LNCAP (cell line): Measurements from ENCODE around the gene TMC1.

Experiments
- TF ChIP-seq, protein P1 (sequence below): fragments of 450-650 bp; IDR thresholded peaks from 2 replicates; pipeline ENCODE4 v1.5.1; 2017; ENCODE audit warnings: mild to moderate bottlenecking

The TMC1 gene

DNA sequence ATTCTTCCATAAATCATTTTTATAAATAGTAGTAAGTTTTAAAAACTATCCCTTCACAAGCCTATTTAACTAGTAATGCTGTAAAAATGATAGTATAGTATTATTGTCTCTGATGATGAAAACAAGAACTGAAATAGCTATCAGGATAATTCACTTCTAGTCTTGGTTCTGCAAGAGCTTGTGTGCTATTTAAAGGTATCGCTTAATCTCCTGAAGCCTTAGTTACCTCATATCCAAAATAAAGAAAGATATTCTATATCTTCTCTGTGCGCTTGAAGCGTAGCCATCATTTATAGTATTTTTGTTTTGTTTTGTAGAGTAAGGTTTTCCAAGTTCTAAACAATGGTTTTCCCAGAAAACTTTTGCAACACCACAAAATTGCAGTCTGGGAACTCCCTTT lies 180.1 kb downstream of the TMC1 start:
- TF ChIP-seq, protein P1, sequence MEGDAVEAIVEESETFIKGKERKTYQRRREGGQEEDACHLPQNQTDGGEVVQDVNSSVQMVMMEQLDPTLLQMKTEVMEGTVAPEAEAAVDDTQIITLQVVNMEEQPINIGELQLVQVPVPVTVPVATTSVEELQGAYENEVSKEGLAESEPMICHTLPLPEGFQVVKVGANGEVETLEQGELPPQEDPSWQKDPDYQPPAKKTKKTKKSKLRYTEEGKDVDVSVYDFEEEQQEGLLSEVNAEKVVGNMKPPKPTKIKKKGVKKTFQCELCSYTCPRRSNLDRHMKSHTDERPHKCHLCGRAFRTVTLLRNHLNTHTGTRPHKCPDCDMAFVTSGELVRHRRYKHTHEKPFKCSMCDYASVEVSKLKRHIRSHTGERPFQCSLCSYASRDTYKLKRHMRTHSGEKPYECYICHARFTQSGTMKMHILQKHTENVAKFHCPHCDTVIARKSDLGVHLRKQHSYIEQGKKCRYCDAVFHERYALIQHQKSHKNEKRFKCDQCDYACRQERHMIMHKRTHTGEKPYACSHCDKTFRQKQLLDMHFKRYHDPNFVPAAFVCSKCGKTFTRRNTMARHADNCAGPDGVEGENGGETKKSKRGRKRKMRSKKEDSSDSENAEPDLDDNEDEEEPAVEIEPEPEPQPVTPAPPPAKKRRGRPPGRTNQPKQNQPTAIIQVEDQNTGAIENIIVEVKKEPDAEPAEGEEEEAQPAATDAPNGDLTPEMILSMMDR, result no peak

DNA sequence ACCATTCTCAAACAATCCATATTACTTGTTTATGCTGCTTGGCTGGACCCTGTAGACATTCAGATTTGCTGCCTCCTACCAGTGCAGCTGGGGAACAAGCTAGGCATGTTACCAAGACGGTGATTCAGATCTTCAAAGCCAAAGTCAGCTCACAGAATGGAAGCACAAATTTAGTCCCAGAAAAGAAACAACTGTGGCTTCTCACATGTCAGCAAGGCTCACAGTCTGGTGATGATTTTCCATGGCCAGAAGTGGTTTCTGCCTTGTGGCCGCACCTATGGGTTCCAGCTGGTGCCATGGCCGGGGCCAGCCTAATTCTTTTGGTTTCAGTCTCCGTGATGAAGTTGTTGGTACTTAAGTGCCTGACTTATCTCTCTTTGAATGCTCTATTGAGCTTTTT lies 182.2 kb downstream of the TMC1 start:
- TF ChIP-seq, protein P1, result no peak

DNA sequence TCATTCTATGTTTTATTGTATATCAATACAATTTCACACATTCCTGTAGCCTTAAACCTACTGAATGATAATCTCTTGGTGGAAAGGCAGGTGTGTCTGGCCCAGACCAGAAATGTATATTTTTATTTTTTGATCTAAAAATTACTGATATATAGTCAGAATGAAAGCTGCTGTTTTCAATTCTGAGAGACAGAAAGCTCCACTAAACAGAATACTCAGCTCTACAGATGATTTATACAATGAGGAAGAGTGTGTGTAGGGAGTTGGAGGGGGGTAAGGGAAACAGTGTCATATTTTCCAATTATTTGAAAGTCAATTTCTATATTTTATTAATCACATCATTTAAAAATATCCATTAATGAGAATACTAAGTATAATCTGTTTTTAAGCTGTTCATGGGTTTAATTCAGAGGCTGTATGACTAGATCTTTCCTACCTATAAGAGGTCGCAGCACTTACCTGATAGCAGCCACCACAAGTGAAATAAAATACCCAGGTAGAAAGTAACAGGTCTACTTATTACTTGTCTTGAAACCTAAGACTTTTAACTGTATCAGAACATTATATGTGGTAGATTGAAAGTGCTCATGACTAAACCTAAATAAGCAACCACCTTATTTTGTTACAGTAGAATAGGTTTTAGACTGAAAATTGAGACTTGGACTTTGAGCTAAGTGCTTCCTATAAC lies 183.4 kb downstream of the TMC1 start:
- TF ChIP-seq, protein P1, result no peak

DNA sequence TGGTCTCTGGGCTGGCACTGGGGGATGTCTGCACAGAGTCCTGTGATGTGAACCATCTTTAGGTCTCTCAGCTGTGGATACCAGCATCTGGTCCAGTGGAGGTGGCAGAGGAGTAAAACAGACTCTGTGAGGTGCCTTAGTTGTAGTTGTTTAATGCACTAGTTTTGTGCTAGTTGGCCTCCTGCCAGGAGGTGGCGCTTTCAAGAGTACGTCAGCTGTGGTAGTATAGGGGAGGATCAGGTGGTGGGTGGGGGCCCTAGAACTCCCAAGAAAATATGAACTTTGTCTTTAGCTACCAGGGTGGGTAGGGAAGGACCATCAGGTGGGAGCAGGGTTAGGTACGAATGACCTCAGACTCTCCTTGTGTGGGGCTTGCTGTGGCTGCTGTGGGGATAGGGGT lies 197.1 kb downstream of the TMC1 start:
- TF ChIP-seq, protein P1, result no peak

DNA sequence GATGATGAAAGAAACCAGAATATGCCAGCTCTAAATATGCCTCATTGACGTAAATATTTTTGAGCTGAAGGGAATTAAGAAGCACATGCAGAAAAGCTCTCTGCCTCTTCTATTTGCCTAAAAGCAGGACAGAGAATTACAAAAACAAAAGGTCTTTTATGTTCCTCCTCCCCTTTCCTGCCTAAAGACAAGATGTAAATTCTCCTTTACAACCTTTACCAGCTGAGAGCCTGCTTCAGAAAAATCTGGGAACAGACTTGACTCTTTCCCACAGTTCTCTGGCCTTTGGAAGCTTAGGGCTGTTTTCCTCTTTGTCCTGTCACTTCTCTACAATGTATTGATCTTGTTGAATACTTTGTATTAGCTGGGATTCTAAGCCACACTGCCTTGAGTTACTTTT lies 199.7 kb downstream of the TMC1 start:
- TF ChIP-seq, protein P1, result no peak

DNA sequence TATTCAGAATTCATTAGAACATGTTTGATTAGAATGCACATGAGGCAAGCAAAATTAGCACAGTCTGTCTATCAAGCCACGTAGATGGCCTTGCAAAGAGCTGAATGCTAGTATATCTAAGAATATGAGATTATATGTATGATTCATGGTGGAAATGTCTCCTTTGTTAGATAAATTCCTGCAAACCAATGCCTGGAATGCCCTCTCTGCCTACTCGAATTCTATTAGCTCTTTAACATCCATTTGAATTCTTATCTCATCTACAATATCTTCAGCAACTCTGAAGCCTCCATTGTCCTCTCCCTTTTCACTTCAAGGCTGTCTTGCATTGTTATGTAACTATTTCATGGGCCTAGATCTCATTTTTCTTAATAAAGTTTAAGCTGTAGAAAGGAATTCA lies 205.5 kb downstream of the TMC1 start:
- TF ChIP-seq, protein P1, result no peak

DNA sequence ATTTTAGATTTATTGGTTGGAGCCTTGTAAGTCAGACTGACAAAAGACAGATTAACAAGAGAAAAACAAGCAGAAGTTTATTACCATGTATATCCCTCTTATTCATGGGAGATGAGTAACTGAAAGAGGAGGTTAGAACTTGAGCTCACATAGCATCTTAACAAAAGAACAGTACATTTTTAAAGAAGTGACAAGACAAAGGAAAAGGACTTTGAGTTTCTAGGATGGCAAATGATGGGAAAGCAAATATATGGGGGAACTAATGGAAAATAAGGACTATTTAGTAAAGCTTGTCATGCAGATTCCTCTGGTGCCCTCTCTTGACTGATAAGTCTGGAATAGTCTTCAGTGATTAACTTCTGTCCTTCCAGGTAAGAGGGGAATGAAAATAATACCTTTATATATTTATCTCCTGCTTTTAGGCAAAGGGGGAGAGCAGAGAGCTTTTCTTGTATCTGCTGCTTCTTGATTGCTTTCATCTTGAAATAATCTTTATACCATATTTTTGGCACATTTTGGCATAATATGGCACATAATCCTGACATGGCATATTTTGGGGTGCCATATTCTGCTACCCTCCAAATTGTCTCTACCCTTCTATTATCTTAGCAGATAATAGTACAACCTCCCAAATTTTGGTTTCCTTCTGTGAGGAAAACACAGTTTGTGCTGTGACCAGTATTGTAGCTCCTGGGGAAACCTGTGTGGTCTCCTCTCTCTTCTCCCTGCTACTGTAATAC lies 206.8 kb downstream of the TMC1 start:
- TF ChIP-seq, protein P1, result no peak
